Heart right ventricle (tissue), 16 donors: Measurements from ENCODE around the gene GPR61. TPM values are rescaled to one million over a fixed set of nuclear protein-coding genes. Genes with fewer than 3 reads are reported as not detected.

Experiments
- ATAC-seq, 8 donors: fragments of 200-7000 bp; cut with Tn5 transposase; one replicate each; pipeline ENCODE4 v1.9.1; 2020; ENCODE audit warnings: mild to moderate bottlenecking in 8 of 8, moderate library complexity in 8 of 8, moderate number of reproducible peaks in 1 of 8
- DNase-seq, 2 donors: peaks; one replicate each; pipeline ENCODE4 v3.0.0-alpha.2; 2020
- H3K27ac ChIP-seq, 10 donors: fragments of 200-600 bp; sonication (generic) in 2 of 10; one replicate each; pipeline versions ENCODE4 v1.5.0 to v1.8.0; 2020 to 2022; ENCODE audit warnings: mild to moderate bottlenecking in 3 of 10
- H3K27me3 ChIP-seq, 7 donors: fragments of 200-600 bp; one replicate each; pipeline ENCODE4 v1.8.0; 2021 to 2022; ENCODE audit warnings: mild to moderate bottlenecking in 2 of 7
- H3K36me3 ChIP-seq, 9 donors: fragments of 200-600 bp; sonication (generic) in 1 of 9; one replicate each; pipeline versions ENCODE4 v1.5.0 to v1.8.0; 2020 to 2022; ENCODE audit warnings: mild to moderate bottlenecking in 2 of 9
- H3K4me1 ChIP-seq, 9 donors: fragments of 200-600 bp; sonication (generic) in 1 of 9; one replicate each; pipeline versions ENCODE4 v1.5.0 to v1.8.0; 2020 to 2022; ENCODE audit warnings: mild to moderate bottlenecking in 4 of 9
- H3K4me3 ChIP-seq, 10 donors: fragments of 200-600 bp; sonication (generic) in 2 of 10; one replicate each; pipeline versions ENCODE4 v1.5.0 to v1.8.0; 2020 to 2022; ENCODE audit warnings: mild to moderate bottlenecking in 7 of 10, moderate library complexity in 2 of 10
- H3K9me3 ChIP-seq, 11 donors: fragments of 200-600 bp in 10 of 11; sonication (generic) in 2 of 11; one replicate each; pipeline versions ENCODE4 v1.5.0 to v1.8.0; 2013 to 2022; ENCODE audit warnings: mild to moderate bottlenecking in 2 of 11, control low read depth in 1 of 11, moderate library complexity in 1 of 11
- WGBS, 2 donors: extraction: QIAGEN DNeasy Blood & Tissue Kit; methylation state at CpG; one replicate each; pipeline ENCODE4 v1.1.7; 2013; ENCODE audit warnings: inconsistent platforms in 1 of 2; 5-methylcytosine and 5-hydroxymethylcytosine counted together
- intact Hi-C, 10 donors: fragments of 100-400 bp; cut with DNase I; formaldehyde crosslinking; loops; one replicate each; pipeline versions ENCODE4 v1.11.1 to v1.14.2; 2022
- polyA plus RNA-seq, 2 donors: library from polyadenylated mRNA; stranded (reverse); fragments of 200-250 nt; gene quantifications; one replicate each; pipeline ENCODE4 v1.2.3, GENCODE V29; 2013
- total RNA-seq, 10 donors: library from RNA; stranded (reverse); fragmentation: NEBNext Ultra II Directional in 3 of 10; extraction: Animal tissue kit (Norgen Biotek cat#: 25700) in 3 of 10; gene quantifications; one replicate each; pipeline versions ENCODE4 v1.2.1 to v1.2.4, GENCODE V29; 2021 to 2023
- TF ChIP-seq, protein P1 (sequence below), 9 donors: fragments of 200-600 bp; sonication (generic) in 2 of 9; IDR thresholded peaks; one replicate each; pipeline versions ENCODE4 v1.5.0 to v1.8.0; 2021 to 2022; ENCODE audit warnings: antibody characterized with exemption in 9 of 9, mild to moderate bottlenecking in 5 of 9, moderate library complexity in 1 of 9
- donor health status: Arrhythmogenic right ventricular cardiomyopathy.
- donor health status: ischemic (EF 13 %, LVEDD 7.1; RV severe dilation, severe dysfunction).
- donor health status: healthy with polysubstance abuse.
- donor health status: DM: no; HTN: yes; CAD: no.
- donor health status: DM: no; HTN: no; CAD: no.
- donor health status: ischemic (EF 25% LVEDD 6.9; RV normal size, moderate dysfunction).
- donor health status: ischemic (EF 25% LVEDD 5.7; RV mildly dilated, moderate dysfunction).
- donor health status: healthy.
- donor health status: DM: yes; HTN: yes; CAD: no.
- donor health status: Ischemic cardiomyopathy.
- donor health status: ischemic (EF 35%, LVEDD 5.7; RV mildly dilated, moderate dysfunction).
- donor health status: nonischemic (EF 11% LVEDD 7.7; RV severe dilation, severe dysfunction).
- donor health status: DM: yes; HTN: yes; CAD: no.
- donor health status: PGD.
- donor health status: ischemic (EF 29% LVEDD 5.4; RV normal size, mild dysfunction).
- donor health status: nonischemic (EF 23%, LVEDD 6.1; RV moderate dilation, normal function).

GPR61 gene
- total and polyA plus RNA-seq, 12 donors = 0.11 to 1.0 (median 0.31) TPM; not detected in 4

DNA sequence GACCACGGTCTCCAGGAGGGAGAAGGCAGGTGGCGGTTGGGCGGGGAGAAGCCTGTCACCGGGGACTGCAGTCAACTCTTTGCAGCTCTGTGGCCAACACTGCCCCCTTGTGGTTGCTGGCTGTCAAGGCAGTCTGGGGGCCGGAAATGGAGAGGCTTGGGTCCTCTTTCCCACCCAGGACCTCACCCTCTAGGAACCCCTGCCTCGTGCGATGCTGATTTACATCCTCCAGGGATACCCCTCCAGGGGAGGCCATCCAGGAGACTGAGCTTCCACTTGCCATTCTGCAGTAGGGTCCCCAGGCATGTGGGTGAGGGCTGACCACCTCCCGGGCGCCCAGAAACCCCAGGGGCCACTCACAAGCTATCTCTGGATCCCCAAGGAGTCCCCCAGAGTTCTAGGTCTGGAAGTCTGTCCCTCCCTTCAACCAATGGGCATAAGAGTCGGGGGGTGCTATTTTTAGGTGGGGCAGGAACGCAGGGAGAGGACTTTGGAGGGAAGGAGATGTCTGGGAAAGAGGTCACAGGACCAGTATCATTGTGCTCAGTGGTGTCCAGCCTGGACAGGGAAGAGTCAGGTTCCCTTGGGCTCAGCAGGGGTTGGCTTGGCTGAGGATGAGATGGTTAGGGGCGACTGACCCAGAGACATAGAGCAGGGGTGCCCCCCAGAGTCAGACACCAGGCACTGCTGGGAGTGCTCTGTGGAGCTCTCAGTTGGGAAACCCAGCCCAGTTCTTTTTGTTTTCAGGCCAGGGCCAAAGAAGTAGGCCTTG is 7.1 kb upstream of the GPR61 start:
- no peaks in the 10 kb centered on the region for H3K27me3 ChIP-seq
- WGBS, 2 donors = 10 to 13% methylated on average over 12 of the region's 12 CpGs
- peak overlapping the region in 9 of 10 donors; percentile 15 to 80 (median 63) for H3K27ac ChIP-seq
- H3K9me3 ChIP-seq = no peaks in the 10 kb centered on the region
- no peaks in the 10 kb centered on the region for H3K36me3 ChIP-seq
- ATAC-seq (peak; percentile 70 to 88 (median 78)), DNase-seq (peak; percentile 86 to 87)
- H3K4me1 ChIP-seq = peaks cover 9 to 64% (median 36%) of the 10 kb centered on the region in 9 donors
- intact Hi-C loops = loop anchor here in 9 of 10 donors (1.0 to 10.0 kb wide), 11 partner anchors 34 to 270 kb away; partner anchors contain the start of genes PSMA5 (in 4 of the 9), CYB561D1 (in 2 of the 9) and PSRC1 (in 1 of the 9)
- TF ChIP-seq, protein P1, sequence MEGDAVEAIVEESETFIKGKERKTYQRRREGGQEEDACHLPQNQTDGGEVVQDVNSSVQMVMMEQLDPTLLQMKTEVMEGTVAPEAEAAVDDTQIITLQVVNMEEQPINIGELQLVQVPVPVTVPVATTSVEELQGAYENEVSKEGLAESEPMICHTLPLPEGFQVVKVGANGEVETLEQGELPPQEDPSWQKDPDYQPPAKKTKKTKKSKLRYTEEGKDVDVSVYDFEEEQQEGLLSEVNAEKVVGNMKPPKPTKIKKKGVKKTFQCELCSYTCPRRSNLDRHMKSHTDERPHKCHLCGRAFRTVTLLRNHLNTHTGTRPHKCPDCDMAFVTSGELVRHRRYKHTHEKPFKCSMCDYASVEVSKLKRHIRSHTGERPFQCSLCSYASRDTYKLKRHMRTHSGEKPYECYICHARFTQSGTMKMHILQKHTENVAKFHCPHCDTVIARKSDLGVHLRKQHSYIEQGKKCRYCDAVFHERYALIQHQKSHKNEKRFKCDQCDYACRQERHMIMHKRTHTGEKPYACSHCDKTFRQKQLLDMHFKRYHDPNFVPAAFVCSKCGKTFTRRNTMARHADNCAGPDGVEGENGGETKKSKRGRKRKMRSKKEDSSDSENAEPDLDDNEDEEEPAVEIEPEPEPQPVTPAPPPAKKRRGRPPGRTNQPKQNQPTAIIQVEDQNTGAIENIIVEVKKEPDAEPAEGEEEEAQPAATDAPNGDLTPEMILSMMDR (IDR thresholded peaks at IDR 0.05) = peak; percentile 87 to 98 (median 93)
- peak overlapping the region in 7 of 10 donors; percentile 14 to 39 (median 30) for H3K4me3 ChIP-seq

DNA sequence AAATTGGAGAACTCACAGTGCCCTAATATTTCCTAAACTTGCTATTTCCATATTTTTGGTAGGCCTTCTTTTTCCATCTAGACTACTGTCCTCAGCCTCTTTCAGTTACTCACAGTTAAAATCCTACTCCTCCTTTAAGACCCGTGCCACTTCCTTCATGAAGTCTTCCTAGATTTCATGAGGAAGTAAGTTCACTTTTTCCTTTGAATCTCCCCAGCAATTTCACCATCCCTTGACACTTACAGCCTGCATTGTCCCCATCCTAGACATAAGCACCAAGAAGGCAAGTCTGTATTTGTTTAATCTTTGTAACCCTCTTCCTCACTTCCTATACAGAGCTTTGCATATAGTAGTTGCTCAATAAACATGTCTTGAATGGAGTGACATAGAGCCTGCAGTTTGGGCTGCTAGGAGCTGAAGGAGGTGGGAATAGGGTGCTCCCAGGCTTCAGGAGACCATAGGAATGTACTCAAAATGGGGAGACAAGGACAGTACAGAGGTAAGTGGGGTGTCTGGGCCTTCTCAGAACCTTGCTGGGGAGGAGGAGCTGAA is 5.3 kb upstream of the GPR61 start:
- no peaks in the 10 kb centered on the region for H3K9me3 ChIP-seq
- peak overlapping the region in 5 of 10 donors; percentile 49 to 88 (median 86) for H3K27ac ChIP-seq
- intact Hi-C loops = loop anchor here in 7 of 10 donors (5.0 to 10.0 kb wide), 5 partner anchors 107 to 272 kb away; partner anchors contain the start of genes PSMA5 (in 4 of the 7) and PSRC1 (in 1 of the 7)
- 79 to 91% methylated on average over 1 of the region's 1 CpG for WGBS, 2 donors
- DNase-seq (no peak), ATAC-seq (no peak)
- no peak overlapping the region for H3K4me3 ChIP-seq
- H3K4me1 ChIP-seq = peaks cover 9 to 65% (median 36%) of the 10 kb centered on the region in 9 donors
- H3K27me3 ChIP-seq = no peaks in the 10 kb centered on the region
- H3K36me3 ChIP-seq = no peaks in the 10 kb centered on the region
- TF ChIP-seq, protein P1 (IDR thresholded peaks at IDR 0.05) = no peak

DNA sequence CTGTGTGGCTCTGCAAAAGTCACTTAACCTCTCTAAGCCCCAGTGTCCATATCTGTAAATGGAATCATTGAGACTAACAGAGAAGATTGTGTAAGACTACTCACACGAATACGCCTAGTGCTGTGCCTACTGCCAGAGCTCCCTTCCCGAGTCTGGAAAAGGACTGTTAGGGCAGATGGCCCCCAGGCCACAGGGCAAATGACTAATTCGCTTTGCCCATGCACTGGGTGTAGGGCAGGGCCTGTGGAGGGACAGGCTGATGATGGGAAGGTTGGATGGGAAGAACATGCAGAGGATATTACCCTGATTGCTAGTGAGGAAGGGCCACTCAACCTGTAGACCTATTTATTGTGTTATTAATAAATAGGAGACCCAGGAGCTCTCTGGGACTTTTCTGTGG is 4.2 kb upstream of the GPR61 start:
- no peak for DNase-seq
- ATAC-seq = peak in 1 of 8 donors; percentile 3

More for the DNA sequence above, 4.2 kb upstream of the GPR61 start:
- peak overlapping the region in 1 of 10 donors; percentile 7 for H3K4me3 ChIP-seq
- H3K27ac ChIP-seq = peak overlapping the region in 8 of 10 donors; percentile 49 to 88 (median 78)
- 46 to 59% methylated on average over 4 of the region's 4 CpGs for WGBS, 2 donors
- no peaks in the 10 kb centered on the region for H3K27me3 ChIP-seq
- H3K4me1 ChIP-seq = peaks cover 9 to 58% (median 32%) of the 10 kb centered on the region in 9 donors
- H3K9me3 ChIP-seq = no peaks in the 10 kb centered on the region
- TF ChIP-seq, protein P1 (IDR thresholded peaks at IDR 0.05) = no peak
- H3K36me3 ChIP-seq = no peaks in the 10 kb centered on the region
- intact Hi-C loops = loop anchor here in 1 of 10 donors (10.0 kb wide), 1 partner anchor 271 kb away; no protein-coding TSS in a partner anchor
